GM12874 (cell line): ENCODE measurements around the gene EMC1.

ENCODE experiments used
- TF ChIP-seq, protein P1 (sequence below): IDR thresholded peaks from 2 replicates; pipeline ENCODE4 v1.5.1; 2011; ENCODE audit warnings: low read depth, mild to moderate bottlenecking, control low read depth, low read length, moderate library complexity; ENCODE audit not compliant: insufficient read depth

Gene EMC1

DNA sequence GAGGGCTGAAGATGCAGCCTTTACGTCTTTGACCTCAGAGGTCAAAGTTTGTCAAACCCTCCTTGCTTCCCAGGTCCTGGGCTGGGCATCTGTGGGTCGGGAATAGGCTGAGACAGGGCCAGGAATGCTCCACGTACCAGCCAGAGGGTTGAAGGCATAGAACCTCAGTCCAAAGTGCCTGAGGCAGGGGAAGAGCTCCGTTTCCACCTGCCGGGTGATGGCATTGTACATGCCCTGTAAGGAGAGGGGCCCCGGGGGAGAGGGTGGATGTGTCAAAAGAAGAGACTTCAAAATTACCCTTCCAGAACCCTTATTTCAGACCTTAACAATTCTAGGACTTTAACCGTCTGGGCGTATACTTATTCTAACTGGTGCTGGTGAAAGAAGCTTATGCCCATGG, 33.6 kb upstream of the EMC1 start:
- TF ChIP-seq, protein P1, sequence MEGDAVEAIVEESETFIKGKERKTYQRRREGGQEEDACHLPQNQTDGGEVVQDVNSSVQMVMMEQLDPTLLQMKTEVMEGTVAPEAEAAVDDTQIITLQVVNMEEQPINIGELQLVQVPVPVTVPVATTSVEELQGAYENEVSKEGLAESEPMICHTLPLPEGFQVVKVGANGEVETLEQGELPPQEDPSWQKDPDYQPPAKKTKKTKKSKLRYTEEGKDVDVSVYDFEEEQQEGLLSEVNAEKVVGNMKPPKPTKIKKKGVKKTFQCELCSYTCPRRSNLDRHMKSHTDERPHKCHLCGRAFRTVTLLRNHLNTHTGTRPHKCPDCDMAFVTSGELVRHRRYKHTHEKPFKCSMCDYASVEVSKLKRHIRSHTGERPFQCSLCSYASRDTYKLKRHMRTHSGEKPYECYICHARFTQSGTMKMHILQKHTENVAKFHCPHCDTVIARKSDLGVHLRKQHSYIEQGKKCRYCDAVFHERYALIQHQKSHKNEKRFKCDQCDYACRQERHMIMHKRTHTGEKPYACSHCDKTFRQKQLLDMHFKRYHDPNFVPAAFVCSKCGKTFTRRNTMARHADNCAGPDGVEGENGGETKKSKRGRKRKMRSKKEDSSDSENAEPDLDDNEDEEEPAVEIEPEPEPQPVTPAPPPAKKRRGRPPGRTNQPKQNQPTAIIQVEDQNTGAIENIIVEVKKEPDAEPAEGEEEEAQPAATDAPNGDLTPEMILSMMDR, result no peak

GRCh38 chr1:19283891-19284290, 32.6 kb upstream of the EMC1 start:
- TF ChIP-seq, protein P1, result no peak

- TF ChIP-seq, protein P1, result no peak
These were observed 23.3 kb upstream of the EMC1 start for GRCh38 chr1:19274636-19275035.

GRCh38 chr1:19273106-19273843, 22.0 kb upstream of the EMC1 start:
- TF ChIP-seq, protein P1, result no peak

DNA sequence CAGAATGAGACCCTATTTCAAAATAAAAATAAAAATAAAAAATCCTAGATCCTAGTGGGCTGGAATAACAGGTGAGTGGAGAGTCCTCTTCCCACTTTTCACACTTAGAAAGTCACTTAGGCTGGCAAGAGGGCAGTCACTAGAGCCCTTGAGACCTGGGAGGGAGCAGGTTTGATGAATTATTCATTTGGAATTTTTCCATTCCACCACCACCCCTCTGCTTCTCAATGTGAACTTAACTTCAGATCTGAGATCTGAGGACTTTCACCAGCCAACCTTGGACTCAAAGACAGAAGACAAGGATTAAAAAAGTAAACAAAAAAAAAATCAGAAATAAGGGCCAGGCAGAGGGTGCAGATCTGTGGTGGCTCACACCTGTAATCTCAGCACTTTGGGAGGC, 20.7 kb upstream of the EMC1 start:
- TF ChIP-seq, protein P1, result no peak

GRCh38 chr1:19268445-19268844, 17.1 kb upstream of the EMC1 start:
- TF ChIP-seq, protein P1, result no peak

DNA sequence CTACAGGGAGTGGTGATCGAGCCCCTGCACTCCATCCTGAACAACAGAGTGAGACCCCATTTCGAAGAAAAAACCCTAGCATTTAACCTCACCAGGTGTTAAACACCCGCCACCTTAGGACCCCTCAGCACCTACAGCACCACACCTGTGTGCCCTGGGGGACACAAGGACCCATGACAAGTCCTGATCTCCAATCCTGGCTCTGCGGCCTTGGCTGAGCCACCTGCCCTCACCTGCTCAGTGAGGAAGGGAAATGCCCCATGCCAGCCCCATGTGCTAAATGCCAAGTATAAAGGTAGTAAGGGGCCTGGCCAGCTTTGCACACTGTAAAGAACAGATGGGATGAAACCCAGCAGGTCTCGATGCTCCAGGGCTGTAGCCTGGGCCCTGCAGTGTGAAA, 11.4 kb upstream of the EMC1 start:
- TF ChIP-seq, protein P1, result no peak
